DOHH2 (cell line): ENCODE results near the gene PHF13.

Experiments used
- EZH2phosphoT487 ChIP-seq: fragments of 200-600 bp; sonication (generic); IDR thresholded peaks from 2 replicates; pipeline ENCODE4 v1.6.1; 2017; ENCODE audit warnings: borderline replicate concordance, mild to moderate bottlenecking, antibody characterized with exemption, low read length, moderate library complexity, mixed read lengths
- TF ChIP-seq, protein P1 (sequence below): fragments of 200-600 bp; sonication (generic); IDR thresholded peaks from one replicate; pipeline ENCODE4 v1.5.1; 2014; ENCODE audit warnings: antibody characterized with exemption, mild to moderate bottlenecking, low read depth, low read length; ENCODE audit not compliant: poor library complexity, severe bottlenecking

DNA sequence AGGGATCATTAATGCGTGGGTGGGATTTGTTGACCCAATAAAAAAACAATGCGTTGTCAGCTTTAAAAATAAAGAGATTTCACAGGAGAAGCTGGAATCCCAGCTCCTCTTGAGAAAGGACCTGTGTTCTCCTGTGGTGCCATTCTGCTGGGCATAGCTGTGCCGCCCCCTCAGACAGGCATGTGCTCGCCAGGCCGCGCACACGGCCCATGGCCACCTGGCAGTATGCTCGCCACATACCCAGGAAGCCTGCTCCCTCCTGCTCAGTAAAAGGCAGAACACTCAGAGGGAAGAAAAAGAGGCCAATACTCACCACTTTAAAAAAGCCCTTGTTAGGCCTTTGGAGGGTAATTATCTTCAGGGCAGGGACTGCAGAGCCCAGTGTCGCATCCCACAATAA, 24.2 kb downstream of the PHF13 start:
- TF ChIP-seq, protein P1, sequence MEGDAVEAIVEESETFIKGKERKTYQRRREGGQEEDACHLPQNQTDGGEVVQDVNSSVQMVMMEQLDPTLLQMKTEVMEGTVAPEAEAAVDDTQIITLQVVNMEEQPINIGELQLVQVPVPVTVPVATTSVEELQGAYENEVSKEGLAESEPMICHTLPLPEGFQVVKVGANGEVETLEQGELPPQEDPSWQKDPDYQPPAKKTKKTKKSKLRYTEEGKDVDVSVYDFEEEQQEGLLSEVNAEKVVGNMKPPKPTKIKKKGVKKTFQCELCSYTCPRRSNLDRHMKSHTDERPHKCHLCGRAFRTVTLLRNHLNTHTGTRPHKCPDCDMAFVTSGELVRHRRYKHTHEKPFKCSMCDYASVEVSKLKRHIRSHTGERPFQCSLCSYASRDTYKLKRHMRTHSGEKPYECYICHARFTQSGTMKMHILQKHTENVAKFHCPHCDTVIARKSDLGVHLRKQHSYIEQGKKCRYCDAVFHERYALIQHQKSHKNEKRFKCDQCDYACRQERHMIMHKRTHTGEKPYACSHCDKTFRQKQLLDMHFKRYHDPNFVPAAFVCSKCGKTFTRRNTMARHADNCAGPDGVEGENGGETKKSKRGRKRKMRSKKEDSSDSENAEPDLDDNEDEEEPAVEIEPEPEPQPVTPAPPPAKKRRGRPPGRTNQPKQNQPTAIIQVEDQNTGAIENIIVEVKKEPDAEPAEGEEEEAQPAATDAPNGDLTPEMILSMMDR = no peak
- no peak for TF ChIP-seq EZH2phosphoT487
